ENCODE measurements around the gene TTC33.

DNA sequence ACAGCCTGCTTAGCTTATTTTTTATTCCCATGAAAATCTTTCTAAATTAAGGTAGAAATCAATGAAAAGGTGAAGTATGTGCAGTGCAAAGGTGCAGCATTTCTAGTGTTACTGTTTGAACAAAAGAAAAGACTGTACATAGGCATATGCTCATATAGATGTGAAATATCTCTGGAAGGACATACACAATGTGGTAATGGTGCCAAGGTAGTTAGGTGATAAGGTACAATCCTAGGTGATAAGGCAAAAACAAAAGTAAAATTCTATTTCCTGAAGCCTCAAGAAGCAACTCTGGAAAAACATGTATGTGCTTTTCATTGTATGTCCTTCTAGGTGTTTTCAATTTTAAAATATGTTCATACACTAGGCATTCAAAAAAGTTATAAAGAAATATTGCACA is 215.5 kb downstream of the TTC33 start:
- TF ChIP-seq CTCF (IDR thresholded peaks at IDR 0.05 in 8 of 11, conservative IDR thresholded peaks at IDR 0.05 in 3 of 11) (no peak), POLR2A (IDR thresholded peaks at IDR 0.05) (no peak), POLR2AphosphoS5 (IDR thresholded peaks at IDR 0.05) (no peak)

Data from spleen (tissue), 7 donors.